HuH-7 (cell line): ENCODE measurements around the gene CHRNA7.

Experiments
- DNase-seq: peaks from one replicate; pipeline ENCODE4 v3.0.0; 2011; ENCODE audit warnings: low spot score

Gene CHRNA7

DNA sequence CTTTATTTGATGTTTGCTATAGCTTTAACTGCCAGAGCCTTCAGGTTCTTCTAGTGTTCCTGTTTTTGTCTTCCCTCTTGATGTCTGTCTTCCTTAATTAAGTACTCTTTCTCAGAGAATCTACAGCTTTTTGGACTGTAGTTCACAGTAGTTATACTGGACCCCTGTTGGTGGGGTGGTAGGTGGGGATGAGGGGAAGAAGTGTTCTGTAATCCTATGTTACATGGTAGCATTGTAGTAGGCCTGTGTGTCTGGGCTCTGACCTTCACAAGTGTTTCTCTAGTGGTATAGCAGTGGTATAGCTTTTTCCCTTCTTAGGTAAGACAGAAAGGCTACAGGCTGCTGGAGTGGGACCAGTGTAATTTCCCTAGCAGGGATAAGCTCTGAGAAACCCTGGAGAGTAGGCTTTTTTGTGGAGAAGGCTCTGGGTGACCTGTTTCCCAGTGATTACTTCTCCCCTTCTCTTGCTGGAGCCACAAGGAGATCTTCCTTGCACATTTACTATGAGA is 59.6 kb downstream of the CHRNA7 start:
- DNase-seq = no peak

DNA sequence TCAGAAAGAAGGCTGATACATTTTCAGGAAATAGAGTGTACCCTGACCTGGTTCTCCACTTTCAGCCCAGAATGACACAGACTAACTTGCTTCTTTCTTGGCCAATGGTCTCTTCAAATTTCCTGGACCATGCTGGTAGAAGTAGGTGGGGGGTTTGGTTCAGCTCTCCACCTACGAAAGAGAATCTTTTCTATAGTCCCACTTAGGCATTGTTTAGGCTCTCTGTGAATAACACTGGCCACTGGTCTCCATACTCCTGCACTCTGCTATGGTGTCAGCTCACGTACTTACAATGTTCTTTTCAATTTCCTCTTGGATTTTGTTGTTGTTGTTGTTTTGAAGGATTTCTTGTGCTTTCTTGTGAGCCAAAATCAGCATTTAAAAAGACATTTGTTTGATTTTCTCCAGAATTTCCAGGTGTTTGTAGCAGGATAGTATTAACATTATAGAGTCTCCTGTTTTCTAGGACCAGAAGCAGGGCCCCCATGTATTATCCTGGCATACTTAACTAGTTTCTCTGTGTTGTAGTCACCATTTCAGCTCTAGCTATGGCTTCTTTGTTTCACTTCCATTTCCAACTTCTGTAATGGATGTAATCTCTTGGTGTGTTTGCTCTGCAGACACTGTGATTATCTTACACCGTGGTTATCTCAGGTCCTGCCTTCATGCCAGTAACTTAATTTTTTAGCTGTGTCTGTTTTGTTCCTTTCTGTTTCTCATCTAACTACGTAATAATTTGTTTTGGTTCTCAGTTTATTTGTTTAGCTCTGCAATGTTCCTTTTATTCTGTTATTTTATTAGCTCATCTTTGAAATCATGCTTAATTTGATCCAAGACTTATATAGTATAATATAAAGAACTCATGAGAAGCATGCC is 61.4 kb downstream of the CHRNA7 start:
- no peak for DNase-seq

- DNase-seq = no peak
Observed at GRCh38 chr15:32096213-32096612, 65.9 kb downstream of the CHRNA7 start.

- DNase-seq = no peak
Observed at GRCh38 chr15:32096916-32097617, 66.8 kb downstream of the CHRNA7 start.

GRCh38 chr15:32098033-32098432 is 67.7 kb downstream of the CHRNA7 start:
- DNase-seq = no peak

- DNase-seq = no peak
Observed at GRCh38 chr15:32099097-32099785, 68.9 kb downstream of the CHRNA7 start.

DNA sequence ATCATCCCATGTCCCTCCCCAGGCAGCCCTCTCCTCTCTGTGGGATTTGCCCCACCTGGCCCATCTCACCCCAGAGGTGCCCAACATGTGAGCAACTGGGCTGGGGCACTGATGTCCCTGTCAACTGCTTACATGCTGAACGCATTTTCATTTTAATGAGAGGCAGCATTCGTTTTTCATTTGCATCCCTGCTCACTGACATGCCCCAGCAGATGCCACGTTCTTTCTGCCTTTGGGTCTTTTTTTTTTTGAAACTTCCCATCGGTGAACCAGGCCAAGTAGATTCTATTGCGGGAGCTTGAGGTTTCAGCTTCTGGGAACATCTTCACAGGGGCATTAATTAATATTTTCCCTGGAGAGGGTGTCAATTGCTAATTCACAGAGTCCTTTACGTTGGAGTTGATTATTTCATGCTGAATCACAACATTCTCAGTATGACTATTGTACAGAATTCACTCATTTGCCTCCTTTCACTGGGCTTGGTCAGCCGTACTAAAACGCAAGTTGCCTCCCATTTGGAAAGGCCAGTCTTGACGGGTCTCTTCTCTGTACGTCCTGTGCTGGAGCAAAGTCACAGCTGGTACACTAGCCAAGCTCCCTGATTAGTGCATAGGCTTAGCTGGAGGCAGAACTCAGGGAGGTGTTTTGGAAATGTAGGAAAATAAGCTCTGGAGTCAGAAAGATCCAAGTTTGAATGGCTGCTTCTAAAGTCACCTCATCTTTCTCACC is 69.8 kb downstream of the CHRNA7 start:
- DNase-seq = no peak

DNA sequence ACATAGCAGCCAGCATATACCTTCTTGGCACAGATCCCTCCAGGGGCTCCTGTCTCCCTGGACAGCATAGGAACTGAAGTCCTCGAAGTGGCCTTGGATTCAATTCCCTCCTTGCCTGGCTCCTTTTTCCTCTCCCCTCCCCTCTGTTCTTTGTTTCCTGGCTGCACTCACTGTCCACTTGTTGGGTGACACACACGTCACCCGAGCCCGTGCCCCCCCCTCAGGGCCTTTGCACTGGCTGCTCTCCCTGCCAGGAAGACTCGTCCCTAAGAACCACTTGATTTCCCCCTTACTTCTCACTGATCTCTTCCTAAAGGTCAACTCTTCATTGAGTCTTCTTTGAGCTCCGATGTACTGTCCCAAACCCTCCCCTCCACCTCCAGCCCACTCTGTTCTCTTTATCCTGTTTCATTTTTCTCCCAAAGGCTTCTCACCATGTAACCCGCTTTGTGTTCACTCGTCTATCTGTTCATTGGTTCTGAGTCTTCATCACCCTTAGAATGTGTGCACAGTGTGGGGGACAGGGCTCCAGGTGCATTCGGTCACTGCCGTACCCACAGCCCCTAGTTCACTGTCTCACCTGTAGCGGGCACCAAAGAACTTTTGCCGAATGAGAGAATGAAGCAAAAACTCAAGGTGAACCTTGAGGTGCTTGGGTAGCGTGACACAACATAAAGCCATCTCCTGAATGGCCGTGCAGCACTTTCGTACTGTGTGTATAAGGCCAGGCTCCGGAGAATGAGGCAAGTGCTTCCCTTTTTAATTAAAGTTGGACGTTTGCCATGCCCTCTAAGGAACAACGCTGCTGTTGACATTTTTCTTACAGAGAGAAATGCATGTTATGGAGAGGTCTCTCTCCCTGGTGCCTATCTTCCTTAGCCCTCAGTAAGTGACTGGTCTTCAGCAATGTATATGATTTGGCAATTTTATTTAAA is 74.0 kb downstream of the CHRNA7 start:
- no peak for DNase-seq

- DNase-seq = no peak
Observed at GRCh38 chr15:32105258-32106241, 75.2 kb downstream of the CHRNA7 start.

DNA sequence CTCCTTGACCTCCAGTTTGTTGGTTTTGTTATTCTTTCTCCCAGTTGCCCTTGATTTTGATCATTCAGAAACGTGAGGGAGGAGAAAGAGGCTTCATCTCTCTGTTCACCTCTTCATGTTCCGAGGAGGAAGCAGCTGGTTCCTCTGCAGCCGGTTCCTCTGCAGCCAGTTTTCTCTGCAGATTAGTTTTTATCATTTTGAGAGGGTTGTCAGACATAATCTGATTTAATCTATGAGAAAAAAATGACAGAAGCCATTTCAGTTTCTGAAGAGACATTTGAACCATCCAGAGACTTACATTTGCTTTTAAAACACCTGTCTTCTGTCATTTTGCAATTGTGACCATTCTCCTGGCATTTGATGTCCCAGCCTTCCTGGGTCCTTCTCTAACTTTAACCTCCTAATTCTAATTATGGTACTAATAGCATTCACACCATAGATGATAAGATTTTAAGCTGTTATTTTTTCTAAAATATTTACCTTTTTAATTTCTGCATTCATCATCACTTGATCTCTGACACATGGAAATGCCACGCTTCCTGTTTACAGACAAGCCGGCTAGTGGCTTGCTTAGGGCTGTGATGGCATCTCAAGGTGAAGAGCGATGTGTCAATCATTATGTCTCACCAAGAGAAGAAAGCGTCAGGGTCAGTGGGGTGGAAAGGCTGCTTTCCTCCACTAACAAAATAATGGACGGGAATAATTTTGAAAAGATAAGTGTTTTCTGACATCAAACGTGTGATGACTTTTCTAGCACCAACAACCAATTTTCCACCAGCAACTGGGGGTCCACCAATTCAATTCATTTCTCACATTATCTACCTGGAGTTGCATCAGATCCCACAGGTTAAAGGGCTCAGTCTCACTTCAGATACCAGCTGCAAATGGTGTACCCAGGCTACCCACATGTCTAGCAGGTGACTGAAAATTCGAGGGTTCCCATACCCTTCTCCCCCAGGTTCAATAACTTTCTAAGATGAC is 76.4 kb downstream of the CHRNA7 start:
- no peak for DNase-seq

DNA sequence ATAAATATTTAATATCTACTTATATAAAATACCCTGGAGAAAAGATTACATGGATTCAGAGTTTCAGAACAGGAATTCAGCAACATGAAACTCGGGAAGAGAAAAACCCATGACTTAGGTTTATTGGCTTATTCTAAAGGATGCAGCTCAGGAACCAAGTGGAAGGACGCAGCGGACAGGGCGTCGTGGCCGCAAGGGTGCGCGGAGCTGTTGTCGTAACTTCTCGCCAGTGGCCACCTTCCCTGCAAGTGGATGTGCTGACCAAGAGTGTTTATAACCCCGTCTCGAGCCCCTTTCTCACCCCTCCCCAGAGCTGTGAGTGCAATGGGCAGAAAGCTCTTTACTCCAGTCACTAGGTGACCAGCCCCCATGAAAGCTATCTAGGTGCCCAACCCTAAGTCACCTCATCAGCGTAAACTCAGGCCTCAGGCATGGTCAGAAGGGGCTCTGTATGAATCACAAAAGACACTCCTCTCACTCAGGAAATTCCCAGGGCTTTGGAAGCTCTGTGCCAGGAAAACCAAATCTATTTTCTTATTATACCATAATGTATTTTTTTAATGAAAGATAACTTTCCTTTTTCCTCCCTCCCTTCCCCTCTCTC is 77.3 kb downstream of the CHRNA7 start:
- DNase-seq = no peak

DNA sequence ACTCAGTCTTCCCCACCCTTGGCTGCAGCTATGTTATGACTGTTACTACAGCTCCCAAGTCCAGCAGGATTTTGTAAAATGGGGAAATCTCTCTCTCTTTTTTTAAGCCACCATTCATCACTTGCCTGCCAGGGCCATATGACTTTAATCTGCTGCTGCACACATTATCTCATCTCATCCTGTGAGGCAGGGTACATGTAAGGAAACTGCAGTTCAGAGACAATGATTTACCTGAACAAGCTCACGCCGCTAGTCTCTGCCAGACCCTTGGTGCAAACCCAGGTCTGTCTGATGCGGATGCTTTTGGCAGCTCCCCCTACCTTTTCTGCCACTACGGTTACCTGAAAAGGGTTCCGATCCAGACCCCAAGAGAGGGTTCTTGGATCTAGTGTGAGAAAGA is 78.3 kb downstream of the CHRNA7 start:
- no peak for DNase-seq

GRCh38 chr15:32112101-32112500 is 81.8 kb downstream of the CHRNA7 start:
- no peak for DNase-seq

- DNase-seq = no peak
Observed at GRCh38 chr15:32113224-32113623, 82.9 kb downstream of the CHRNA7 start.

- DNase-seq = no peak
Observed at GRCh38 chr15:32117122-32117521, 86.8 kb downstream of the CHRNA7 start.

DNA sequence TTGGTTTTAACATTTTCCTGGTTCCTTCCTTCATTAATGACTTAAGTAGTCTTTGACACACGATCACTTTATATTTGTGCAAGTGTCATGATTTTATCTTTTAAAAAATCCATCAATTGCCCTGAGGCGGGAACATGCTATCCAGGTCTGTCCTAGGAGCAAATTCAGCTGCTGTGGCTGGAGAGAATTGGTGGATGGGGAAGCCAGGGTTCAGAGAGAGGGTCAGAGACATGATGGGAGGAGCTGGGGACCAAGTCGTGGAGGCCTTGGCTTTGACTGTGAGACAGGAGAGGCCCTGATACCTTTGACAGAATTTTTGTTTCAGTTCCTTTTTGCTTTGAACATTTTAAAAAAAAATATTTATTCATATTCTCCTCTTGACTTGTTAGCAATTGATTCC is 89.0 kb downstream of the CHRNA7 start:
- no peak for DNase-seq

- DNase-seq = no peak
Observed at GRCh38 chr15:32119694-32120330, 89.5 kb downstream of the CHRNA7 start.
